Measurements from ENCODE around the gene ESR2.

The ESR2 gene

GRCh38 chr14:64233531-64234190, 60.5 kb downstream of the ESR2 start:
- Histone ChIP-seq H3K79me2 (ENCODE audit: low read length) (no peaks in the 10 kb centered on the region), H3K9me3 (ENCODE audit: insufficient read depth, low read length) (no peaks in the 10 kb centered on the region), H3K4me3 (ENCODE audit: low read length) (0 out of 2 replicates have a peak overlapping the region, but pooled peaks have one; percentile 70), H3K27ac (ENCODE audit: low read length) (no peak overlapping the region), H3K36me3 (replicated peaks; ENCODE audit: low read depth, low read length) (no peaks in the 10 kb centered on the region), H4K20me1 (ENCODE audit: insufficient read depth, low read length) (no peaks in the 10 kb centered on the region), H3K9ac (ENCODE audit: low read length) (no peak overlapping the region), H3K4me1 (ENCODE audit: low read length) (peaks cover 55% of the 10 kb centered on the region), H3K27me3 (ENCODE audit: low read depth, low read length) (peaks cover 8% of the 10 kb centered on the region), H2AFZ (ENCODE audit: low read depth, low read length) (no peak overlapping the region), H3K4me2 (ENCODE audit: low read length) (peak overlapping the region; percentile 93)
- no peak for TF ChIP-seq EZH2phosphoT487 (IDR thresholded peaks at IDR 0.05; ENCODE audit: low read depth)
- TF ChIP-seq CTCF (IDR thresholded peaks at IDR 0.05; ENCODE audit: low read depth, low read length): no peak

GRCh38 chr14:64232944-64233343, 61.2 kb downstream of the ESR2 start:
- Histone ChIP-seq H3K9ac (ENCODE audit: low read length) (no peak overlapping the region), H4K20me1 (ENCODE audit: insufficient read depth, low read length) (no peaks in the 10 kb centered on the region), H3K4me1 (ENCODE audit: low read length) (peaks cover 55% of the 10 kb centered on the region), H3K4me3 (ENCODE audit: low read length) (no peak overlapping the region), H2AFZ (ENCODE audit: low read depth, low read length) (no peak overlapping the region), H3K27ac (ENCODE audit: low read length) (no peak overlapping the region), H3K27me3 (ENCODE audit: low read depth, low read length) (peaks cover 8% of the 10 kb centered on the region), H3K9me3 (ENCODE audit: insufficient read depth, low read length) (no peaks in the 10 kb centered on the region), H3K79me2 (ENCODE audit: low read length) (no peaks in the 10 kb centered on the region), H3K36me3 (replicated peaks; ENCODE audit: low read depth, low read length) (no peaks in the 10 kb centered on the region), H3K4me2 (ENCODE audit: low read length) (peak overlapping the region; percentile 11)
- TF ChIP-seq EZH2phosphoT487 (IDR thresholded peaks at IDR 0.05; ENCODE audit: low read depth): no peak
- TF ChIP-seq CTCF (IDR thresholded peaks at IDR 0.05; ENCODE audit: low read depth, low read length): no peak

GRCh38 chr14:64232095-64232838, 61.9 kb downstream of the ESR2 start:
- peaks cover 52% of the 10 kb centered on the region for H3K4me1 ChIP-seq (ENCODE audit: low read length)

More at GRCh38 chr14:64232095-64232838, 61.9 kb downstream of the ESR2 start:
- Histone ChIP-seq H3K9ac (ENCODE audit: low read length) (no peak overlapping the region), H3K27ac (ENCODE audit: low read length) (no peak overlapping the region), H4K20me1 (ENCODE audit: insufficient read depth, low read length) (no peaks in the 10 kb centered on the region), H2AFZ (ENCODE audit: low read depth, low read length) (no peak overlapping the region), H3K36me3 (replicated peaks; ENCODE audit: low read depth, low read length) (no peaks in the 10 kb centered on the region), H3K9me3 (ENCODE audit: insufficient read depth, low read length) (no peaks in the 10 kb centered on the region), H3K79me2 (ENCODE audit: low read length) (no peaks in the 10 kb centered on the region), H3K4me2 (ENCODE audit: low read length) (peak overlapping the region; percentile 11), H3K4me3 (ENCODE audit: low read length) (no peak overlapping the region), H3K27me3 (ENCODE audit: low read depth, low read length) (peaks cover 8% of the 10 kb centered on the region)
- TF ChIP-seq CTCF (IDR thresholded peaks at IDR 0.05; ENCODE audit: low read depth, low read length) (no peak), EZH2phosphoT487 (IDR thresholded peaks at IDR 0.05; ENCODE audit: low read depth) (no peak)

Measured in OCI-LY3 (cell line).